ENCODE data around the gene LINGO3.

GRCh38 chr19:2296141-2296540, 11.8 kb downstream of the LINGO3 start:
- TF ChIP-seq CTCF (IDR thresholded peaks at IDR 0.05; ENCODE audit: control extremely low read depth in 1 of 3, insufficient read depth in 1 of 3, low read depth in 1 of 3, low read length in 3 of 3) (no peak), SUZ12 (IDR thresholded peaks at IDR 0.05; ENCODE audit: low read length) (no peak), ASH2L (IDR thresholded peaks at IDR 0.05; ENCODE audit: low read length) (no peak), POLR2A (IDR thresholded peaks at IDR 0.05; ENCODE audit: control extremely low read depth in 1 of 2, low read depth in 2 of 2, low read length in 2 of 2) (no peak), RFX5 (IDR thresholded peaks at IDR 0.05; ENCODE audit: borderline replicate concordance, low read depth, low read length) (no peak), POLR2AphosphoS5 (IDR thresholded peaks at IDR 0.05; ENCODE audit: low read depth, low read length) (no peak), CHD2 (IDR thresholded peaks at IDR 0.05; ENCODE audit: low read length) (no peak), KDM5A (IDR thresholded peaks at IDR 0.05; ENCODE audit: low read length) (no peak), EZH2 (IDR thresholded peaks at IDR 0.05; ENCODE audit: low read depth, low read length, severe bottlenecking) (no peak), ATF3 (IDR thresholded peaks at IDR 0.05; ENCODE audit: insufficient read depth, low read depth, low read length) (no peak)
